HG02870 (cell line): Measurements from ENCODE around the gene CC2D2A.

Source experiments
- ATAC-seq: cut with Tn5 transposase; IDR thresholded peaks from one replicate; pipeline ENCODE4 v1.9.1; 2021; ENCODE audit warnings: mild to moderate bottlenecking, moderate library complexity; ENCODE audit not compliant: unreplicated experiment

Gene CC2D2A

GRCh38 chr4:15459706-15460105 is 10.0 kb upstream of the CC2D2A start:
- ATAC-seq, result no peak

- ATAC-seq, result no peak
Observed at GRCh38 chr4:15466596-15466995, 3.1 kb upstream of the CC2D2A start.

DNA sequence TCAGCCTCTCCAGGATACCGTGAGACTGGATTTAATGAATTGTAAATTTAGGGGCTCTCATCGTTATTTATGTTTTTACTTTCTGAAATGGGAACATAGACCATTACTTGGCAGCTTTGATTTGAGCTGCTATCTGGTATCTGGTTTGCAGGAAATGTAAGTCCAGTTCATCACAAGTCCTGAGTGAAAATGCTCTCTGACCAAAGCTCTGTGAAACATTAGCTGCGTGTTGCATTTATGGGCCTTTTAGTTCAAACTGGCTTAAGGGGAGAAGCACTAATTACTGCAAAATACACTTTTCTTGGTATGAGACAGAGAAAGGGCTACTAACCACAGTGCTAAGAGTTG is 420 bp downstream of the CC2D2A start:
- ATAC-seq, result peak; percentile 48

GRCh38 chr4:15476396-15476795 is 6.7 kb downstream of the CC2D2A start:
- ATAC-seq, result no peak

- no peak for ATAC-seq
Observed at GRCh38 chr4:15478724-15479088, 9.0 kb downstream of the CC2D2A start.

DNA sequence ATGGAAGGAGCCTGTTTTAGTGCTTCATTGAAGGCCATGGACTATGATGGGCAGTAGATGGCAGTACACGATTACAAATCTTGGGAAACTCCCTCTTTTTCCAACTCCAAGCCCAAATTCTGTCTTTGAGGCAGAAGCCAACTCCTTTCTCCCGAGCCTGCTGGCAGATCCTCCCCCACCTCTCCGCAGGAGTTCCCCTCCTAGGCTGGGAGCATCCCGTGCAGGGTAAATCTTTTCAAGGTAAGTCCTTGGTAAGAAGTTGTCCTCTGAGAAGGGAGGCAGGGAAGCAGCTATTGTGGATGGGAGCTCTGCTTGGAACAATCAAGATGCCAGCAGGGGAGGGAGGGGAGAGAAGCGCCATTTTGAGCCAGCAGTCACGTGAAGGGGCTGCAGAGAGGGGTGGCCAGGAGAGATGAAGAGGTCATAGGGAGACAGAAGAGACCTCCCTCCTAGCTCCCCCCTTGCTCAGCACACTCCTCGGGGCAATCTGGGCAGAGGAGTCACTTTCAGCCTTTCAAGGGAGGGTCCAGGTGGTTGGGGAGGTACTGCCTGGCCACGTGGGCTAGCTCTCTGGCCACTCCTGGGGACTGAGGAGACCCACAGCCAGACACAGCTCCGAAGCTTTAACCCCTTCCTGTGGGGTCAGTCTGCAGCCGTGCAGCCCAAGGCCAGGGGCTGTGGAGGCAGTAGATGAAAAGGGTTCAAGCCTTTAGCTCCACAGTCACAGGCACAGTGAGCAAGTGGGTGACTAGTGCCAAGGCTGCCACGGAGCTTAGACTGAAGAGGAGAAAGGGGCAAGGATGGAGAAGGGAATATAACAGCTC is 9.6 kb downstream of the CC2D2A start:
- ATAC-seq, result peak; percentile 65

- no peak for ATAC-seq
Observed at GRCh38 chr4:15479913-15480185, 10.2 kb downstream of the CC2D2A start.

DNA sequence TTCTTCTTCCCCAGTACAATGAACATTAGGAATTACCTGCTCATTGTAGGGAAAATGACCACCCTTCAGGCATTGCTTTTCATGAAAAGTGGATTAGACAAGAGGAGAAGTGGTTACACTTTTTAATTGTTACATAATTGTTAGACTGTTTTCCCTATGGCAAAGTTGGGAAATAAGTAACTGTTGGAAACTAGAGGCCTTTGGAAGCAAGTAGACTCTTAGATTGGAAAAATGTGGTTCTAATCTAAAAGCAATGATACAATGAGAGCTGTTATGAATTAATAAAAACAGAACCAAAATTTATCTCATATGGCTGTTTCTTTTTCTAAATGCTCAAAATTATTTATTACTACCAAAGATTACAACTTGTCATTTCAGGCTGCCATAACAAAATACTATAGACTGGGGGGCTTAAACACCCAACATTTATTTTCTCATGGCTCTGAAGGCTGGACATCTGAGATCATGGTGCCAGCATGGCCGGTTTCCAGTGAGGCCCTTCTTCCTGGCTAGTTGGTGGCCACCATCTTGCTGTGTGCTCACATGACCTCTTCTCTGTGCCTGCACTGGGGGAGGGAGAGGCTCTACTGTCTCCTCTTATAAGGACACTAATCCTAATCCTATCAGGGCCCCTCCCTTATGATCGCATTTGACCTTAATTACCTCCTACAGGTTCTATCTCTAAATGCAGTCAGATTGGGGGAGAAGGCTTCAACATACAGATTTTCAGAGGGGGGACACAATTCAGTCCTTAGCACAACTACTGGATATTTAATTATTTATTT is 12.5 kb downstream of the CC2D2A start:
- ATAC-seq, result no peak

DNA sequence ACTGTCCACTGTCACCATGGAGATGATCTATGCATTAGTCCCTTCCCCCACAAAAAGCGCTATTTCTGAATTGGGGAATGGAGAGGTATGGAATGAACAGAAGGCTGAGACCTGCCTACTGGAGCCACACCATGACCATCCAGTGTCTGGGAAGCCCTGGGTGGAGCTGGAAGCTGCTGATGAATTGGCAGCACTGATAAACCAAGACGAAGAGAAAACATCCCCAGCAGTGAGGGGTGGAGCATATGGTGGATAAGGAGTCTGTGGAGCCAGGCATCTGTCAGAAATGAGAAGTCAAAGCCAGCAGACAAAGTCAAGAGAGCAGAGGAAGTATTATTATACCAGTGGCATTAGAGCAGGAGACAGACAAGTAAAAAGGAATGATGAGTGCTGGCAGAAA is 13.2 kb downstream of the CC2D2A start:
- ATAC-seq, result no peak

DNA sequence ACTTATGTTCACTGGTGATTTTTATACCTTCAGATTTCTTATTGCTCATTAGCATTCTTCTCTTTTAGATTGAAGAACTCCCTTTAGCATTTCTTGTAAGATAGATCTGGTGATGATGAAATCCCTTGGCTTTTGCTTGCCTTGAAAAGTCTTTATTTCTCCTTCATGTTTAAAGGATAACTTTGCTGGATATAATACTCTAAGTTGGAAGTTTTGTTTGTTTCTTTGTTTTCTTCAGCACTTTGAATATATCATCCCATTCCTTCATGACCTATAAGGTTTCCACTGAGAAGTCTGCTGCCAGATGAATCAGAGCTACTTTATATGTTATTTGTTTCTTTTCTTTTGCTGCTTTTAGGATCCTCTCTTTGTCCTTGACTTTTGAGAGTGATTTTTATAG is 18.5 kb downstream of the CC2D2A start:
- ATAC-seq, result no peak

- ATAC-seq, result no peak
Observed at GRCh38 chr4:15488658-15489470, 19.2 kb downstream of the CC2D2A start.

DNA sequence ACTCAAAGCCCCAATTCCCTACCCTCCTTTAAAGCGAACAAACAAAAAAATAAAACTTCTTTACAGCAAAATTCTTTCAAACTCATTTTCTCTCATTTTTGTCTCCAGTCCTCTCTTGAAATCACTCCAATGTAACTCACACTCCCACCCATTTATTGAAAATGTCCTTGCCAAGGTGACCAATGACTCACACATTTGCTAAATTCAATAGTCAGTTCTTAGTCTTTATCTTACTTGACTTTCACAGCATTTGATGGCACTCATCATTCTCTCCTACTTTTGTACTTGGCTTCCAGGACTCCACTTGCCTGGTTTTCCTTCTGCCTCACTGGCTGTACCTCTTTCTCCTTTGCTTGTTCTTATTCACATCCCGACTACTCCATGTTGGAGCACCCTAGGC is 19.9 kb downstream of the CC2D2A start:
- ATAC-seq, result no peak

GRCh38 chr4:15493411-15493810 is 23.7 kb downstream of the CC2D2A start:
- no peak for ATAC-seq

DNA sequence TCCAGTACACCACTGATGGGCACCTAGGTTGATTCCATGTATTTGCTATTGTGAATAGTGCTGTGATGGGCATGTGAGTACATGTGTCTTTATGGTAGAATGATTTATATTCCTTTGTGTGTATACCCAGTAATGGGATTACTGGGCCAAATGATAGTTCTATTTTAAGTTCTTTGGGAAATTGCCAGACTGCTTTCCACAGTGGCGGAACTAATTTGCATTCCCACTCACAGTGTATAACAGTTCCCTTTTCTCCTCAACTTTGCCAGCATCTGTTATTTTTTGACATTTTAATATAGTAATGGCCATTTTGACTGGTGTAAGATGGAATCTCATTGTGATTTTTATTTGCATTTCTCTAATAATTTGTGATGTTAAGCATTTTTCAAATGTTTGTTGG is 25.9 kb downstream of the CC2D2A start:
- no peak for ATAC-seq

GRCh38 chr4:15498356-15498755 is 28.7 kb downstream of the CC2D2A start:
- ATAC-seq, result no peak

DNA sequence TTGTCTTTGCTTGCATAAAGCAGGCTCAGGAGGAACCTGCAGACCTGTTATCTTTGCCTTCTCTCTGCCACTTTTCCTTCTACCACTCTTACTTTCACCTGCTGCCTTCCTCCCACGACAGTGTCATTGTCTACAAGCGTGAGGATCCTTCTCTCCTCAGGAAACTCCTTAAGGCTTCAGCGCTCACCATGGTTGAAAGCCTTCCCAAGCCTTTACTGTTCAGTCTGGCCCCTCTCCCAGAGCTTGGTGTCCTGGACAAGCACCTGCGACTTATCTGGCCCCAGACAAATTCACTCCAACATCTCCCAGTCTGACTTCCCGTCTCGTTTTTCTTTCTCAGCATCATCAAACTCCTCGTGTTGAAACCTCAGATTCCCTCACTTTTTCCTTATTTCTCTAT is 31.0 kb downstream of the CC2D2A start:
- no peak for ATAC-seq

DNA sequence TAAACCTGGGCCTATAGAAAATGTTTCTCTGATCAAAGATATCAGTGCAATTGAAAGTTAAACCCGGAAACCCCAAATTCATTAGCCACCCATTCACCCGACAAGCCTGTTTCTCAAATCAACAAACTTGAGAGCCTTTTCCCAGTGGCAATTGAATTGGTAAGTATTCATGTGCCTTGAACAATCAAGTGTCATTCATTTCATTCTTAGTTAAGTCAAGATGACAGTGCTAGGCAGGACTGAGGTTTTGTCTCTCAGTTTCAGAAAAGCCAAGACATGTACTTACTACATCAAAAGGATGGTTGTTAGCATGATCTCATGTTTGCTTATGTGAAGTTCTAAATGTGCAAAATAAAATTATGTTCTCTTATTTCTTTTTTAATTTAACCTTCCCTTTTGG is 32.3 kb downstream of the CC2D2A start:
- ATAC-seq, result no peak

- ATAC-seq, result no peak
Observed at GRCh38 chr4:15502384-15502783, 32.7 kb downstream of the CC2D2A start.

GRCh38 chr4:15504041-15504440 is 34.4 kb downstream of the CC2D2A start:
- ATAC-seq, result no peak

GRCh38 chr4:15506464-15506863 is 36.8 kb downstream of the CC2D2A start:
- no peak for ATAC-seq

DNA sequence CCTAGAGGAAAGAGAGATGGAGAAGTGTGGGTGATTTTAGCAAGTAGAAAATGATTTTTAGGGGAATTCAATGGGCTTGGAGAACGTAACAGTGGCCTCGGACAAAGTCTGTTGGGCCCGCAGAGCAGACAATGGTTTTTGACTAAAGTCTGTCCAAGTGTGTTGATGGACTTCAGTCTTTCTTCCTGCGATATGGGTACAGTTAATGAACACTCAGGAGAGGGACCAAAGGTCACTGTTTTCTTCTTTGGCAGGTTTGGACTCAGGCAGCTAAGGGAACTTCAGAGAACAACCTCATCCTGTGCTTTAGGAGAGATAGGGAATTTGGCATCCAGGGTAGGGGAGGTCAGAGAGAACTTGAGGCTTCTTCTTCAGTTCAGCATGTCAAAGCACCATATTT is 38.0 kb downstream of the CC2D2A start:
- ATAC-seq, result no peak

DNA sequence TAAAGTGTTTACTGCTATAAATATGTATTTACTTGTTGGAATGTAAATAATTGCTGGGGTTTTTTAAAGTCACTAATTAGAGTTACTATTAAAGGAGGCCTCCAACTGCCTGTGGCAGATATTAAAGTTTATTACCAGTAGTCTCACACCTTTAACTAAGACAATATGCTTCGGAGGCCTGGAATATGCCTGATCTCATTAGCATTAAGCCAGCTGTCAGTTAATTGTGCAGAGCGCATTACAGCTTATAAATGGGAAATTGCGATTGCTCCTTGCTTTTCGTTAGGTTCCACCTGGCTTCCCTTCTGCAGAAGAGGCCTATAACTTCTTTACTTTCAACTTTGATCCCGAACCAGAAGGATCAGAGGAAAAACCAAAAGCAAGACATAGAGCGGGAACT is 41.3 kb downstream of the CC2D2A start:
- ATAC-seq, result no peak
